Stimulated activated CD8-positive, alpha-beta memory T cell treated with anti-CD3 and anti-CD28 coated beads, Interleukin-12 subunit alpha, Interleukin-12 subunit beta, amount 100 ng/mL, for 1 hour (primary cell): ENCODE measurements around the gene TRIM3.

Experiments used
- DNase-seq: peaks from one replicate; pipeline ENCODE4 v3.0.0-alpha.2; 2020; ENCODE audit warnings: low read depth

The TRIM3 gene

DNA sequence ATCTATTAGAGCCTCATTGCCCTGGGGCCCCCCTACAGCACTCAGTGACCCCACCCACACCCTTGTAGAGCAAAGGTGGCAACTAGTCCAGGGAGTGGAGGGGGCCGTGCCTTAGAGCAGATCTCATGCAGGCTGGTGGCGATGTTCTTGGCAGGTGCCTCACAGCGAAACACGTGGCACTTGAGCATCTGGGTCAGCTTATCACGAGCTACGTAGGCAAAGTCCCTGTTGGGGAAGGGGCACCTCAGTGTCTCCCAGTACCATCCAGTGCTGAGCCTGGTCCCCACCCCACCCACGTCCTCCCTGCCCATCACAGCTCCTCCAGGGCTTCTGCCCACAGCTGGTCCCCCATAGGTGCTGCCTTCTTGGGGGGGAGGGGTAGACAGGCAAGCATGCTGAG is 72.3 kb downstream of the TRIM3 start:
- DNase-seq, result no peak

DNA sequence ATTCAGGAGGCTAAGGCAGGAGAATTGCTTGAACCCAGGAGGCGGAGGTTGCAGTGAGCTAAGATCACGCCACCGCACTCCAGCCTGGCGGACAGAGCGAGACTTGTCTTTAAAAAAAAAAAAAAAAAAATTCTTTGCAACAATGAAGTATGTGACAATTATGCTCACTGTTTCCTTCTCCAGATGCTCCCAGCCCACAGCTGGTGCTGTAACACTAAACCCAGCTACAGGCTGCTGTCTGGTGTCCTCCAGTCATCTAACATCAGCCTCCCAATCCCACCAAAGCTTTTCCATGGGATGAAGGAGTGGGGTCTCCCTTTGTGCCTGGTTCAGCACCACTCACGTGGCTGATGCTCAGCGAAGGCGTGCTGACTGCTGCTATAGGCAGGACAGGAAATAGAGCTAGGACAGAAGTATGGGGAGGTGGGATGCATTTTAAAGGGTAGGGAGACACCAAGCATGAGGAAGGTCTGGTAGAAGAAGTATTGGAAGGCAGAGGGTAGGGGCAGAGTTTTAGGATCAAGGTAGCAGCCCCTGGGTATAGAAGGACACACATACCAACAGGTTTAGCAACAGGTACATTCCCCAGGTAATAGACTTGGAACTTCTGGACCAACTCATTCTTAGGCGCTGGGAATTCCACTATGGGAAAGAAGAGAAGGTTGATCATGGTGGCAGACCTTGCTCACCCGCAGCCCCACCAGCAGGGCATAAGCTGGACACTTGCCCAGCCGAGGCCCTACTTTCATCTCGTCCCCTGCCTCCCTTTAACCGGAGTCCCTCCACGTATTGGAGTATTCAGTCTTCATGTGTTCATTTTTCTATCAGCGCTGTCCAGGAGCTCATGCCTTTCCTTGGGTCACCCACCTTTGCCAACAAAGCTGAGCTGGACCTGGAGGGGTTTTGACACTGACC is 73.1 kb downstream of the TRIM3 start:
- DNase-seq, result no peak
